HepG2 (cell line): ENCODE results near the gene RNF38. TPM values are rescaled to one million over a fixed set of nuclear protein-coding genes. Genes with fewer than 3 reads are reported as not detected.

ENCODE experiments used
- HNF1A ChIP-seq, 2 experiments: sonication (generic) in 1 of 2; formaldehyde crosslinking in 1 of 2; IDR thresholded peaks; 2 replicates each; pipeline versions ENCODE4 v1.4.0 to v1.6.1; 2016 to 2020; ENCODE audit warnings: borderline replicate concordance in 1 of 2, low read depth in 1 of 2, mild to moderate bottlenecking in 1 of 2, missing genetic modification reagents in 1 of 2
- ZNF34 ChIP-seq: sonication (generic); formaldehyde crosslinking; IDR thresholded peaks from 2 replicates; pipeline ENCODE4 v1.4.0; 2020; ENCODE audit warnings: mild to moderate bottlenecking, missing genetic modification reagents, borderline replicate concordance
- ZNF574 ChIP-seq: sonication (generic); formaldehyde crosslinking; IDR thresholded peaks from 2 replicates; pipeline ENCODE4 v1.4.0; 2020; ENCODE audit warnings: missing genetic modification reagents
- ZNF777 ChIP-seq: sonication (generic); formaldehyde crosslinking; IDR thresholded peaks from 2 replicates; pipeline ENCODE4 v1.4.0; 2020; ENCODE audit warnings: missing genetic modification reagents
- polyA plus RNA-seq, 8 experiments: library from polyadenylated mRNA; depleted of rRNA in 3 of 8; stranded (reverse) in 7 of 8; unstranded in 1 of 8; fragments of >200 nt; fragmentation: Illumina TruSeq in 4 of 8; extraction: Trizol in 4 of 8; gene quantifications; 2 replicates each; pipeline versions ENCODE4 v1.2.1 to v1.2.3, GENCODE V29; 2011 to 2016; ENCODE audit warnings: low read depth in 4 of 8, missing spikeins in 1 of 8, mixed read lengths in 1 of 8; ENCODE audit not compliant: insufficient read depth in 1 of 8
- total RNA-seq, 5 experiments: library from RNA; depleted of rRNA; stranded (reverse); fragments of >200 nt; fragmentation: Illumina TruSeq; extraction: Trizol; gene quantifications; 2 replicates each; pipeline ENCODE4 v1.2.3, GENCODE V29; 2016; ENCODE audit warnings: low read depth in 1 of 5

Gene RNF38
- total and polyA plus RNA-seq, 2 of the 13 experiments (the other 11 are each of a cell fraction or from before 2014, with no cell fraction given) = 9.1 to 32.1 TPM

GRCh38 chr9:36317766-36318165, 82.3 kb downstream of the RNF38 start (continued):
- TF ChIP-seq ZNF574 (CRISPR knock-in tag) (no peak), ZNF777 (no peak), HNF1A (IDR thresholded peaks at IDR 0.05; ENCODE audit: low read depth) (no peak), HNF1A (CRISPR knock-in tag; IDR thresholded peaks at IDR 0.05; ENCODE audit: borderline replicate concordance) (no peak), ZNF34 (CRISPR knock-in tag) (no peak)
